Astrocyte of the cerebellum (primary cell): ENCODE results near the gene KCP.

Experiments used
- DNase-seq: peaks from one replicate; pipeline ENCODE4 v3.0.0-alpha.2; 2011; ENCODE audit warnings: low read depth
- H3K4me3 ChIP-seq: 2 replicates; pipeline ENCODE4 v1.5.1; 2011; ENCODE audit warnings: mild to moderate bottlenecking, low read depth, low read length, moderate library complexity
- in situ Hi-C: cut with HindIII; loops from 2 replicates; pipeline ENCODE4 v1.10.0; 2017; ENCODE audit warnings: low sequenced_read_pairs
- TF ChIP-seq, protein P1 (sequence below): IDR thresholded peaks from 2 replicates; pipeline ENCODE4 v1.5.1; 2012; ENCODE audit warnings: low read length, low read depth, moderate library complexity, mild to moderate bottlenecking; ENCODE audit errors: missing control alignments

Gene KCP

DNA sequence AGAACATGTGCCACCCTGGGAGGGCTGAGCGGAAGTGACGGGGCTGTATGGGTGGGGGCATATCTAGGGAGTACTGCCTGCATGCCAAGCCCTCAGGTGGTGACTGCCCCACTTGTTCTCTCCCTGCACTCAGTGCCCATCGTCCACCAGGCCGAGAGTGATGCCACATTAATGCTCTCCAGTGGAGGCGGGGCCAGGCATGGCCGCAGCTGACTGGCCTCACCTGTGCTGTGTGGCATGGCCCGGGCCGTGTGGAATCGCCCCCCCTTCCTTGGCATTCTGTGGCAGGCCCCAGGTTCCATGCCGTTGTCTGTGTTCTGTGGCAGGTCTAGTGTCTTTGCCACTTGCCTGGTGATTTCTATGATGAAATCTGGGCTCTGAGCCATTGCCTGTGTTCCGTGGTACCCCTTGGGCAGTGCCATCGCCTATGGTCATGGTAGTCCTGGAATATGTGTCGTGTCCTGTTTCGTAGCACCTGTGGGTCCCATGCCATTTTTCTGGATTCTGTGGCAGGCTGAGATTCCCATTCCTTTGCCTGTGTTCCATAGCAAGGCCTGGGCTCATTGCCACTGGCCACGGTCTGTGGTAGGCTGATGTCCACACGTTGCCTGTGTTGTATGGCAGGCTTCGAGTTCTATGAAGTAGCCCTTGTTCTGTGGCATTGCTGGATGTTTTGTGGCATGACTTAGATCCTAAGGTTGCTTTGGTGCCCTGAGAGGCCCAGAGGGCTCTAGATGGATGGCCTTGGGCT, 71.4 kb downstream of the KCP start:
- no peak overlapping the region for H3K4me3 ChIP-seq
- in situ Hi-C loops = no loop called here
- no peak for DNase-seq
- TF ChIP-seq, protein P1, sequence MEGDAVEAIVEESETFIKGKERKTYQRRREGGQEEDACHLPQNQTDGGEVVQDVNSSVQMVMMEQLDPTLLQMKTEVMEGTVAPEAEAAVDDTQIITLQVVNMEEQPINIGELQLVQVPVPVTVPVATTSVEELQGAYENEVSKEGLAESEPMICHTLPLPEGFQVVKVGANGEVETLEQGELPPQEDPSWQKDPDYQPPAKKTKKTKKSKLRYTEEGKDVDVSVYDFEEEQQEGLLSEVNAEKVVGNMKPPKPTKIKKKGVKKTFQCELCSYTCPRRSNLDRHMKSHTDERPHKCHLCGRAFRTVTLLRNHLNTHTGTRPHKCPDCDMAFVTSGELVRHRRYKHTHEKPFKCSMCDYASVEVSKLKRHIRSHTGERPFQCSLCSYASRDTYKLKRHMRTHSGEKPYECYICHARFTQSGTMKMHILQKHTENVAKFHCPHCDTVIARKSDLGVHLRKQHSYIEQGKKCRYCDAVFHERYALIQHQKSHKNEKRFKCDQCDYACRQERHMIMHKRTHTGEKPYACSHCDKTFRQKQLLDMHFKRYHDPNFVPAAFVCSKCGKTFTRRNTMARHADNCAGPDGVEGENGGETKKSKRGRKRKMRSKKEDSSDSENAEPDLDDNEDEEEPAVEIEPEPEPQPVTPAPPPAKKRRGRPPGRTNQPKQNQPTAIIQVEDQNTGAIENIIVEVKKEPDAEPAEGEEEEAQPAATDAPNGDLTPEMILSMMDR = no peak

DNA sequence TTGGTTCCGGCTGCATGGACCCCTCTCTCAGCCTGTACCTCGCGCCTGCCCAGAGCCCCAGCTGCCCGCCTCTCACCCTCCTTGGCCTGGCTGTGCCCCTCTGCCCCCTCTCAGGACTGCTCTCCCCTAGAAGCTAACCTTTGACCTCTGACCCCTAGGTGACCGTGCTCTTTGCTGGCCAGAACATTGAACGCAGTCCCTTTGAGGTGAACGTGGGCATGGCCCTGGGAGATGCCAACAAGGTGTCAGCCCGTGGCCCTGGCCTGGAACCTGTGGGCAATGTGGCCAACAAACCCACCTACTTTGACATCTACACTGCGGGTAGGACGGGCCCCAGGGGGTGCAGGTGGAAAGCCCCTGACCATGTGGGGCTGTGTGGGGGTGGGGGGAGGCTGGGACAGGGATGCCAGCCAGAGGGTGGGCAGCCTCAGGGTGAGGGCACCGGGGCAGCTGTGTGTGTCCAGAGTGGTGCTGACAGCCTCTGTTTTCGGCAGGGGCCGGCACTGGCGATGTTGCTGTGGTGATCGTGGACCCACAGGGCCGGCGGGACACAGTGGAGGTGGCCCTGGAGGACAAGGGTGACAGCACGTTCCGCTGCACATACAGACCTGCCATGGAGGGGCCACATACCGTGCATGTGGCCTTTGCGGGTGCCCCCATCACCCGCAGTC, 72.3 kb downstream of the KCP start:
- in situ Hi-C loops = no loop called here
- DNase-seq = no peak
- no peak overlapping the region for H3K4me3 ChIP-seq
- TF ChIP-seq, protein P1 = no peak

DNA sequence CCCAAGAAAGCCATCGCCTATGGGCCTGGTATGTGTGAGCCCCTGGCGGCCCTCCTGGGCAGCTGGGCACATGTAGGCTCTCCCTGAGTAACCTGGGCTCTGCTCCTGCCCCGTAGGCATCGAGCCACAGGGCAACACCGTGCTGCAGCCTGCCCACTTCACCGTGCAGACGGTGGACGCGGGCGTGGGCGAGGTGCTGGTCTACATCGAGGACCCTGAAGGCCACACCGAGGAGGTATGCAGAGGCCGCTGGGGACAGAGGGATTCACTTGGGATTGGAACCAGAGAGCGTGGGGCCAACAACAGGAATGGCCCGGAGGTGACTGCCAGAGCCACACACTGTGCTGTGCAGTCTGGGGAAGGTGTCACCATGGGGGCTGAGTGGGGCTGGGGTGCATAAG, 73.0 kb downstream of the KCP start:
- in situ Hi-C loops = no loop called here
- DNase-seq = no peak
- TF ChIP-seq, protein P1 = no peak
- no peak overlapping the region for H3K4me3 ChIP-seq

DNA sequence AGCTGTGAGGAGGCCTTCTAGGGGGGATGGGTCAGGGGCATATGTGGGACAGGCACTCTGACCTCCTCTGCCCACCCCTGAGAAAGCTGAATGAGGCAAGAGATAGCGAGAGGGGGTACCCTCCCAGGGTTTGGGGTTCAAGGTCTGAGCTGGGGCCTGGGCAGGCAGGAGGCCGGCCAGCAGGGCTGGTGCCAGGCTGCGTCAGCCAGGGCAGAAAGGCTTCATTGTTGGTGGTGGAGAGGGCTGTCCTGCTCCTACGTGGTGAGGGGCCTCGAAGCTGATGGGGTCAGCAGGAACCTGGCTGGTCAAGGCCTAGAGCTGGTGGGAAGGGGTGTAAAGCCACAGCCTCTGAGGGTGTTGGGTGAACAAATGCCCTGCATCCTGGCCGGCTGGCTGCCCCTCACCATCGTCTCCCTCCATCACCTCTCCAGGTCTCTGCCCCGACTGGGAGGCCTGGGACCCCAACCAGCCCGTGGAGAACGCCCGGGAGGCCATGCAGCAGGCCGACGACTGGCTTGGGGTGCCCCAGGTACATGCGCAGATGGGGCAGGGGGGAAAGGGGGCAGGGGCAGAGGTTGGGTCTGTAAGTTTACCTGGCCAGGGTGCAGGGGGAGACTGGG, 73.7 kb downstream of the KCP start:
- TF ChIP-seq, protein P1 = no peak
- DNase-seq = no peak
- H3K4me3 ChIP-seq = no peak overlapping the region
- in situ Hi-C loops = no loop called here

DNA sequence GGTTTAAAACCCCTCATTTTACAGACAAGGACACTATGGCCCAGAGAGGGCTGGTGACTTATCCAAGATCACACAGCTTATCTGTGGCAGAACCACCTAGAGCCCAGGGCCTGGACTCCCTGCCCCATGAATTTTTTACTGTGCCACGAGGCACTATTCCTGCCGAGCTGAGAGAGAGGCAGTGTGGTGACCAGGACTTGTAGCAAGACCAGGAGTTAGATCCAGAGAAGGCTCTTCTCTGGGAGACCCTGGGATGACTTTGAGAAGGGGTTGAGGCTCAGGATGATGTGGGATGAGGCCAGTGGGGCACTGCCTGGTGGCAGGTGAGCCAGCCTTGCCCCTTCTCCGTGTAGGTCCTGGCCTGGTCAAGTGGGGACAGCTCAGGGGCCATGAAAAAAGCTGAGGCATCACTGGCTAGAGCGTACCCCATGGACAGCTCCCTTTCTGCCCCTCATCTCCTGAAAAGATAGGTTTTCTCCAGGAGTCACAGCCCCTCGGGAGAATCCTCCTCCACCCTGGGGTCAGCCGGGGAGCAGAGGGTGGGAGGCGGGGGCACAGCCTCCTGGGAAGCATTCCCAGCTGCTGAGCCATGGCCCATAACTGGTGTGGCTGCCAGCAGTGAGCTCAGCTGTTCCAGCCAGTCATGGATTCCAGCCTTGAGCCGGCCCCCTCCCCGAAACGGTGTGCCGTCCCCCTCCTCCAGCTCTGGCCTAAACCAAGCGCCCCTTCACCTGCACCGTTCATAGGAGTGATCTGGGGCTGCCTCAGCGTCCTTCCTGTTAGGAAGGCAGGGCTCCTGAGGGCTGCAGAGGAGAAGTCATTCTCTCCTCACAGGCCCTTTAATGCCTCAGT, 74.5 kb downstream of the KCP start:
- in situ Hi-C loops = no loop called here
- TF ChIP-seq, protein P1 = no peak
- DNase-seq = no peak
- no peak overlapping the region for H3K4me3 ChIP-seq

DNA sequence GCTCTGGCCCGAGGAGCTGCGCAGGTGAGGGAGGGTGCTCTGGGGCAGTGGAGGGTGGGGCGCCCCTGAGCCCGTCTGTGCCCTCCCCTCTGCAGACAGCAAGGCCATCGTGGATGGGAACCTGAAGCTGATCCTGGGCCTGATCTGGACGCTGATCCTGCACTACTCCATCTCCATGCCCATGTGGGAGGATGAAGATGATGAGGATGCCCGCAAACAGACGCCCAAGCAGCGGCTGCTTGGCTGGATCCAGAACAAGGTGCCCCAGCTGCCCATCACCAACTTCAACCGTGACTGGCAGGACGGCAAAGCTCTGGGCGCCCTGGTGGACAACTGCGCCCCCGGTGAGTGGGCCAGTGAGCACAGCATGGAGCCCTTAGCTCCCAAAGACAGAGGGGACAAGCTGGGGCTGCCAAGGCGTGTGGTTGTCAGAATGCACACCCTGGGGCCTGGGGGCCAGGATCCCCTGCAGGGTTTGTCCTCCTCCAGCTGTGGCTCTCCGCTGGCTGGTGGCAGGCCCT, 75.2 kb downstream of the KCP start:
- in situ Hi-C loops = no loop called here
- TF ChIP-seq, protein P1 = no peak
- H3K4me3 ChIP-seq = no peak overlapping the region
- DNase-seq = no peak
